ENCODE measurements around the gene ZNF460. TPM values are rescaled to one million over a fixed set of nuclear protein-coding genes. Genes with fewer than 3 reads are reported as not detected.

Gene ZNF460
- total and polyA plus RNA-seq, 2 of the 13 experiments (the other 11 are each of a cell fraction or from before 2014, with no cell fraction given) = 14.5 to 44.8 TPM

DNA sequence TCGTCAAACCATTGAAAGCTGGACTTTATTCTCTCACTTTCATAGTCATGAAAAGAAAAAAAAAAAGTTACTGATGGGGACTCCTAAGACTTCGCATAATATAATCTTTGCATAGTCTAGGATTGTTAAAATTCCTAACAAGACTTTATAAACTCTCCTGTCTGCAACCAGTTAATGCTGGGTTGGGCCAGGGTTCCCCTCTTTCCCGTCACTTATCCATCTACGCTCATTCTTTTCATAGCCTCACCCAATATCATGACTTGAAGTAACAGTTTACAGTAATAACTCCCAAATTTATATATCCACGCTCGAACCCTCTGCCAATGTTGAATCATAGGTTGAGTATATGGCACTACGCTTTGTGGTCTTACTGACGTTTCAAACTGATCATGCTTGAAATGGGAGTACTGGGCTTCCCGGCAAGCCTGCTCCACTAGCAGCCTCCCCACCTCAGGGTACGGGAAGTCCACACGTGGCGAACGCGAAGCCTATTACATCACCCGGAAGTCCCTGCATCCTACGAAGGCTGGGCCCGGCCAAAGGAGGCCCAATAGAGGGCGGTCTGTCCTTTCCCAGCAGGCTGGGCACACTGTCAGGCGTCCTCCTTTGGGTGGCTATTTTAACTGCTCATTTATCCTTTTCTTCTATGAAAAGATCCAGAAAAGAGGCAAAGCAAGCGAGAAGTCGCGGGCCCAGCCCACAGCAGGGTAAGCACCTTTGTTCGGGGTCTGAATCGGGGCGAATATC is 694 bp upstream of the ZNF460 start (continued):
- TF ChIP-seq TMF1 (CRISPR knock-in tag; IDR thresholded peaks at IDR 0.05; ENCODE audit: low read depth) (no peak), IRX3 (CRISPR knock-in tag; IDR thresholded peaks at IDR 0.05; ENCODE audit: borderline replicate concordance, low read depth) (no peak), NCOA5 (CRISPR knock-in tag; IDR thresholded peaks at IDR 0.05) (0 out of 2 replicates have a peak, but pooled peaks have one; percentile 75), SALL1 (CRISPR knock-in tag; IDR thresholded peaks at IDR 0.05) (peak; percentile 80), XRCC5 (optimal IDR thresholded peaks at IDR 0.05; ENCODE audit: low read length) (no peak), SUZ12 (IDR thresholded peaks at IDR 0.05; ENCODE audit: low read depth, low read length) (no peak), ZNF552 (CRISPR knock-in tag; IDR thresholded peaks at IDR 0.05; ENCODE audit: borderline replicate concordance) (peak; percentile 36; the same call in 1 of the 2 replicates), EEA1 (CRISPR knock-in tag; IDR thresholded peaks at IDR 0.05; ENCODE audit: borderline replicate concordance) (no peak), FOXC1 (CRISPR knock-in tag; IDR thresholded peaks at IDR 0.05; ENCODE audit: borderline replicate concordance) (no peak), RNF2 (conservative IDR thresholded peaks at IDR 0.05; ENCODE audit: low read depth) (no peak; the same call in 1 of the 2 replicates), ARID2 (CRISPR knock-in tag; IDR thresholded peaks at IDR 0.05; ENCODE audit: borderline replicate concordance) (peak; percentile 77; the same call in 1 of the 2 replicates), MED1 (CRISPR knock-in tag; IDR thresholded peaks at IDR 0.05) (peak; percentile 88), ZNF761 (CRISPR knock-in tag; conservative IDR thresholded peaks at IDR 0.05) (no peak), ZSCAN25 (CRISPR knock-in tag; IDR thresholded peaks at IDR 0.05) (0 out of 2 replicates have a peak, but pooled peaks have one; percentile 18), KLF12 (CRISPR knock-in tag; IDR thresholded peaks at IDR 0.05; ENCODE audit: borderline replicate concordance) (peak; percentile 84), NCOA2 (CRISPR knock-in tag; IDR thresholded peaks at IDR 0.05) (peak; percentile 83), MTF1 (CRISPR knock-in tag; IDR thresholded peaks at IDR 0.05) (no peak), RCOR2 (CRISPR knock-in tag; IDR thresholded peaks at IDR 0.05) (peak; percentile 51; the same call in 1 of the 2 replicates), ZNF501 (CRISPR knock-in tag; IDR thresholded peaks at IDR 0.05) (no peak)
- TF ChIP-seq, protein P1, sequence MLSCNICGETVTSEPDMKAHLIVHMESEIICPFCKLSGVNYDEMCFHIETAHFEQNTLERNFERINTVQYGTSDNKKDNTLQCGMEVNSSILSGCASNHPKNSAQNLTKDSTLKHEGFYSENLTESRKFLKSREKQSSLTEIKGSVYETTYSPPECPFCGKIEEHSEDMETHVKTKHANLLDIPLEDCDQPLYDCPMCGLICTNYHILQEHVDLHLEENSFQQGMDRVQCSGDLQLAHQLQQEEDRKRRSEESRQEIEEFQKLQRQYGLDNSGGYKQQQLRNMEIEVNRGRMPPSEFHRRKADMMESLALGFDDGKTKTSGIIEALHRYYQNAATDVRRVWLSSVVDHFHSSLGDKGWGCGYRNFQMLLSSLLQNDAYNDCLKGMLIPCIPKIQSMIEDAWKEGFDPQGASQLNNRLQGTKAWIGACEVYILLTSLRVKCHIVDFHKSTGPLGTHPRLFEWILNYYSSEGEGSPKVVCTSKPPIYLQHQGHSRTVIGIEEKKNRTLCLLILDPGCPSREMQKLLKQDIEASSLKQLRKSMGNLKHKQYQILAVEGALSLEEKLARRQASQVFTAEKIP (CRISPR knock-in tag; IDR thresholded peaks at IDR 0.05; ENCODE audit: borderline replicate concordance) = no peak
- TF ChIP-seq, protein P2, sequence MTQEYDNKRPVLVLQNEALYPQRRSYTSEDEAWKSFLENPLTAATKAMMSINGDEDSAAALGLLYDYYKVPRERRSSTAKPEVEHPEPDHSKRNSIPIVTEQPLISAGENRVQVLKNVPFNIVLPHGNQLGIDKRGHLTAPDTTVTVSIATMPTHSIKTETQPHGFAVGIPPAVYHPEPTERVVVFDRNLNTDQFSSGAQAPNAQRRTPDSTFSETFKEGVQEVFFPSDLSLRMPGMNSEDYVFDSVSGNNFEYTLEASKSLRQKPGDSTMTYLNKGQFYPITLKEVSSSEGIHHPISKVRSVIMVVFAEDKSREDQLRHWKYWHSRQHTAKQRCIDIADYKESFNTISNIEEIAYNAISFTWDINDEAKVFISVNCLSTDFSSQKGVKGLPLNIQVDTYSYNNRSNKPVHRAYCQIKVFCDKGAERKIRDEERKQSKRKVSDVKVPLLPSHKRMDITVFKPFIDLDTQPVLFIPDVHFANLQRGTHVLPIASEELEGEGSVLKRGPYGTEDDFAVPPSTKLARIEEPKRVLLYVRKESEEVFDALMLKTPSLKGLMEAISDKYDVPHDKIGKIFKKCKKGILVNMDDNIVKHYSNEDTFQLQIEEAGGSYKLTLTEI (CRISPR knock-in tag; conservative IDR thresholded peaks at IDR 0.05) = no peak
- TF ChIP-seq, protein P3, sequence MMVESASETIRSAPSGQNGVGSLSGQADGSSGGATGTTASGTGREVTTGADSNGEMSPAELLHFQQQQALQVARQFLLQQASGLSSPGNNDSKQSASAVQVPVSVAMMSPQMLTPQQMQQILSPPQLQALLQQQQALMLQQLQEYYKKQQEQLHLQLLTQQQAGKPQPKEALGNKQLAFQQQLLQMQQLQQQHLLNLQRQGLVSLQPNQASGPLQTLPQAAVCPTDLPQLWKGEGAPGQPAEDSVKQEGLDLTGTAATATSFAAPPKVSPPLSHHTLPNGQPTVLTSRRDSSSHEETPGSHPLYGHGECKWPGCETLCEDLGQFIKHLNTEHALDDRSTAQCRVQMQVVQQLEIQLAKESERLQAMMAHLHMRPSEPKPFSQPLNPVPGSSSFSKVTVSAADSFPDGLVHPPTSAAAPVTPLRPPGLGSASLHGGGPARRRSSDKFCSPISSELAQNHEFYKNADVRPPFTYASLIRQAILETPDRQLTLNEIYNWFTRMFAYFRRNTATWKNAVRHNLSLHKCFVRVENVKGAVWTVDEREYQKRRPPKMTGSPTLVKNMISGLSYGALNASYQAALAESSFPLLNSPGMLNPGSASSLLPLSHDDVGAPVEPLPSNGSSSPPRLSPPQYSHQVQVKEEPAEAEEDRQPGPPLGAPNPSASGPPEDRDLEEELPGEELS (CRISPR knock-in tag; IDR thresholded peaks at IDR 0.05) = no peak; the same call in 1 of the 2 replicates
- TF ChIP-seq, protein P4, sequence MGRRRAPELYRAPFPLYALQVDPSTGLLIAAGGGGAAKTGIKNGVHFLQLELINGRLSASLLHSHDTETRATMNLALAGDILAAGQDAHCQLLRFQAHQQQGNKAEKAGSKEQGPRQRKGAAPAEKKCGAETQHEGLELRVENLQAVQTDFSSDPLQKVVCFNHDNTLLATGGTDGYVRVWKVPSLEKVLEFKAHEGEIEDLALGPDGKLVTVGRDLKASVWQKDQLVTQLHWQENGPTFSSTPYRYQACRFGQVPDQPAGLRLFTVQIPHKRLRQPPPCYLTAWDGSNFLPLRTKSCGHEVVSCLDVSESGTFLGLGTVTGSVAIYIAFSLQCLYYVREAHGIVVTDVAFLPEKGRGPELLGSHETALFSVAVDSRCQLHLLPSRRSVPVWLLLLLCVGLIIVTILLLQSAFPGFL (CRISPR knock-in tag; IDR thresholded peaks at IDR 0.05) = 0 out of 2 replicates have a peak, but pooled peaks have one; percentile 17
